Measurements from ENCODE around the gene S100PBP.
"Not testable (repeated sequence)": the region's sequence is repeated elsewhere in the genome, so short reads cannot be mapped to it uniquely, and the experiment has no call there.

Gene S100PBP

DNA sequence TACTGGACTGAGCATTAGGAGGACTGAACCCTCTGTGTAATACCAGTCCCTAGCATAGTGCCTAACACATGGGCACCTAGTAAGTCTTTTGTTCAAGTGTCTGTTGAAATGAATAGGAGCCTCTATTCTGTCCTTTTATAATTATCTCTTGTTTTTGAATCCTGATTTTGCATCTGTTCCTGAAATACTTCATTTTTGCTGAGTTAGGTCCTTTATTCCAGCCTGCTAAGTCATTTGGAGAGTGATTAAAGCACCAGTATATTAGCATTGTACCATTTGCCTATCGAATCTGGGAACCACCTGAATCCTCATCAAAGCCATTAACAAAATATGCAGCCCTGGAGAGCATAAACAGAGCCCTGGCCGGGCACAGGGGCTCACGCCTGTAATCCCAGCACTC is 32.6 kb upstream of the S100PBP start:
- TF ChIP-seq, protein P1, sequence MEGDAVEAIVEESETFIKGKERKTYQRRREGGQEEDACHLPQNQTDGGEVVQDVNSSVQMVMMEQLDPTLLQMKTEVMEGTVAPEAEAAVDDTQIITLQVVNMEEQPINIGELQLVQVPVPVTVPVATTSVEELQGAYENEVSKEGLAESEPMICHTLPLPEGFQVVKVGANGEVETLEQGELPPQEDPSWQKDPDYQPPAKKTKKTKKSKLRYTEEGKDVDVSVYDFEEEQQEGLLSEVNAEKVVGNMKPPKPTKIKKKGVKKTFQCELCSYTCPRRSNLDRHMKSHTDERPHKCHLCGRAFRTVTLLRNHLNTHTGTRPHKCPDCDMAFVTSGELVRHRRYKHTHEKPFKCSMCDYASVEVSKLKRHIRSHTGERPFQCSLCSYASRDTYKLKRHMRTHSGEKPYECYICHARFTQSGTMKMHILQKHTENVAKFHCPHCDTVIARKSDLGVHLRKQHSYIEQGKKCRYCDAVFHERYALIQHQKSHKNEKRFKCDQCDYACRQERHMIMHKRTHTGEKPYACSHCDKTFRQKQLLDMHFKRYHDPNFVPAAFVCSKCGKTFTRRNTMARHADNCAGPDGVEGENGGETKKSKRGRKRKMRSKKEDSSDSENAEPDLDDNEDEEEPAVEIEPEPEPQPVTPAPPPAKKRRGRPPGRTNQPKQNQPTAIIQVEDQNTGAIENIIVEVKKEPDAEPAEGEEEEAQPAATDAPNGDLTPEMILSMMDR (IDR thresholded peaks at IDR 0.05; ENCODE audit: low read depth, low read length, missing control alignments) = no peak
- no peak for DNase-seq (ENCODE audit: extremely low read depth, low read depth)
- H3K4me3 ChIP-seq (replicated peaks; ENCODE audit: low read depth, low read length) = no peak overlapping the region

- no peak overlapping the region for H3K4me3 ChIP-seq (replicated peaks; ENCODE audit: low read depth, low read length)
- TF ChIP-seq, protein P1 (IDR thresholded peaks at IDR 0.05; ENCODE audit: low read depth, low read length, missing control alignments) = no peak
- DNase-seq (ENCODE audit: extremely low read depth, low read depth) = no peak
Measured at GRCh38 chr1:32786856-32787255, 30.6 kb upstream of the S100PBP start.

- DNase-seq (ENCODE audit: extremely low read depth, low read depth) = peak; percentile 52
- H3K4me3 ChIP-seq (replicated peaks; ENCODE audit: low read depth, low read length) = not testable (repeated sequence)
Measured at GRCh38 chr1:32789356-32789755, 28.1 kb upstream of the S100PBP start.

- H3K4me3 ChIP-seq (replicated peaks; ENCODE audit: low read depth, low read length) = no peak overlapping the region
- DNase-seq (ENCODE audit: extremely low read depth, low read depth) = no peak
- TF ChIP-seq, protein P1 (IDR thresholded peaks at IDR 0.05; ENCODE audit: low read depth, low read length, missing control alignments) = no peak
Measured at GRCh38 chr1:32791881-32792280, 25.6 kb upstream of the S100PBP start.

DNA sequence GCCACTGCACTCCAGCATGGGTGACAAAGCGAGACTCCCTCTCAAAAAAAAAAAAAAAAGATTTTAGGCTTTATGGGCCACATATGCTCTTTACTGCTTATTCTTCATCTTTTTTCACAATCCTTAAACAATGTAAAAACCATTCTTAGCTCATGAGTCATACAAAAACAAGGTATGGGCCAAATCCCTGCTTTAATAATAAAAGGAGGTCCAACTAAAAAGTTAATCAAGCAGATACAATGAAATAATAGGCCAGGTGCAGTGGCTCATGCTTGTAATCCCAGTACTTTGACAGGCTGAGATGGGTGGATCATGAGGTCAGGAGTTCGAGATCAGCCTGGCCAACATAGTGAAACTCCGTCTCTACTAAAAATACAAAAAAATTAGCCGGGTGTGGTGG is 21.7 kb upstream of the S100PBP start:
- H3K4me3 ChIP-seq (replicated peaks; ENCODE audit: low read depth, low read length); DNase-seq (ENCODE audit: extremely low read depth, low read depth): not testable (repeated sequence)

DNA sequence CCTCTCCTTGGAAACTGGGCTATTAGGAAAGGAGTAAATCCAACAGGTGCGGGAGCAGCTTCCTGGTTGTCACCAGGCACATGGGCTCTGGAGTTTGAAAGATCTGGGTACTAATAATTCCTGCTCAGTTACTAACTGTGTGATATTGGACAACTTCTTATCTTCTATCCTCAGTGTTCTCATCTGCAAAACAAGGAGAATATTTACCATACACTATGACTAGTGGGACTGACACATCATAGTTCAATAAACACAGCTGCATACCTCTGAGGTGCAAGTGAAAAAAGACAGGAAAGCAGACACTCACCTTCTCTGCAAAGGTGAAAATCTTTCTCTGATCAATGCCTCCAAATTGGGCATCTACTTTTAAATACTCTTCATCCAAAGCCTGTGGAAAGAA is 20.0 kb upstream of the S100PBP start:
- TF ChIP-seq, protein P1 (IDR thresholded peaks at IDR 0.05; ENCODE audit: low read depth, low read length, missing control alignments) = no peak
- no peak overlapping the region for H3K4me3 ChIP-seq (replicated peaks; ENCODE audit: low read depth, low read length)
- DNase-seq (ENCODE audit: extremely low read depth, low read depth) = no peak

- H3K4me3 ChIP-seq (replicated peaks; ENCODE audit: low read depth, low read length) = no peak overlapping the region
- TF ChIP-seq, protein P1 (IDR thresholded peaks at IDR 0.05; ENCODE audit: low read depth, low read length, missing control alignments) = no peak
- DNase-seq (ENCODE audit: extremely low read depth, low read depth) = no peak
Measured at GRCh38 chr1:32798191-32798590, 19.3 kb upstream of the S100PBP start.

GRCh38 chr1:32798679-32799416 is 18.6 kb upstream of the S100PBP start:
- H3K4me3 ChIP-seq (replicated peaks; ENCODE audit: low read depth, low read length) = no peak overlapping the region
- no peak for DNase-seq (ENCODE audit: extremely low read depth, low read depth)
- TF ChIP-seq, protein P1 (IDR thresholded peaks at IDR 0.05; ENCODE audit: low read depth, low read length, missing control alignments) = no peak
